ENCODE measurements around the gene NUP210L. TPM values are rescaled to one million over a fixed set of nuclear protein-coding genes. Genes with fewer than 3 reads are reported as not detected.
"Not testable (repeated sequence)": the region's sequence is repeated elsewhere in the genome, so short reads cannot be mapped to it uniquely, and the experiment has no call there.

The NUP210L gene
- total RNA-seq, 4 donors from 2014 or later = 0.23 TPM; not detected in 3

DNA sequence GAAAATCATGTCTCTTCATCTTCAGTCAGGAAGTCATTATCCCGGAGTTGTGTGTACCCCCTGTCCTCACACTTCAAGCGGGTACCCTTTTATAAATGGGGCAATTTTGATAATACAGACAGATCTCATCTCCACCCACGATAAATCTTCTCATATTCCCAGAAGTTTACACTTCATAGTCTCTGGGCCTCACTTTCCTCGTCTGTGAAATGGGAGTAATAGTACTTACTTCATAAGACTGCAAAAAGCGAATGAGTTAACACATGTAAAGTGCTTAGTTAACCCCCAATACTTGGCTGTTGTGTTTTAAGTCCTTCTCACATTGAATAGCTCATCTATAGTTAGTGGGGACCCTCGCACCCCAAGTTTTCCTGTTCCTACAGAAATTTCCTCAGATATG lies 820 bp downstream of the NUP210L start:
- TF ChIP-seq POLR2A (IDR thresholded peaks at IDR 0.05) = no peak
- TF ChIP-seq, protein P1, sequence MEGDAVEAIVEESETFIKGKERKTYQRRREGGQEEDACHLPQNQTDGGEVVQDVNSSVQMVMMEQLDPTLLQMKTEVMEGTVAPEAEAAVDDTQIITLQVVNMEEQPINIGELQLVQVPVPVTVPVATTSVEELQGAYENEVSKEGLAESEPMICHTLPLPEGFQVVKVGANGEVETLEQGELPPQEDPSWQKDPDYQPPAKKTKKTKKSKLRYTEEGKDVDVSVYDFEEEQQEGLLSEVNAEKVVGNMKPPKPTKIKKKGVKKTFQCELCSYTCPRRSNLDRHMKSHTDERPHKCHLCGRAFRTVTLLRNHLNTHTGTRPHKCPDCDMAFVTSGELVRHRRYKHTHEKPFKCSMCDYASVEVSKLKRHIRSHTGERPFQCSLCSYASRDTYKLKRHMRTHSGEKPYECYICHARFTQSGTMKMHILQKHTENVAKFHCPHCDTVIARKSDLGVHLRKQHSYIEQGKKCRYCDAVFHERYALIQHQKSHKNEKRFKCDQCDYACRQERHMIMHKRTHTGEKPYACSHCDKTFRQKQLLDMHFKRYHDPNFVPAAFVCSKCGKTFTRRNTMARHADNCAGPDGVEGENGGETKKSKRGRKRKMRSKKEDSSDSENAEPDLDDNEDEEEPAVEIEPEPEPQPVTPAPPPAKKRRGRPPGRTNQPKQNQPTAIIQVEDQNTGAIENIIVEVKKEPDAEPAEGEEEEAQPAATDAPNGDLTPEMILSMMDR (IDR thresholded peaks at IDR 0.05) = no peak
- DNase-seq (ENCODE audit: low spot score in 2 of 2) = no peak
- intact Hi-C loops (cut with DNase I; ENCODE audit: low total_unique reads) = no loop called here
- no peak overlapping the region for H3K4me3 ChIP-seq (ENCODE audit: low read depth, poor library complexity, severe bottlenecking)
- 93 to 95% methylated on average over 6 of the region's 6 CpGs for WGBS, 2 donors

DNA sequence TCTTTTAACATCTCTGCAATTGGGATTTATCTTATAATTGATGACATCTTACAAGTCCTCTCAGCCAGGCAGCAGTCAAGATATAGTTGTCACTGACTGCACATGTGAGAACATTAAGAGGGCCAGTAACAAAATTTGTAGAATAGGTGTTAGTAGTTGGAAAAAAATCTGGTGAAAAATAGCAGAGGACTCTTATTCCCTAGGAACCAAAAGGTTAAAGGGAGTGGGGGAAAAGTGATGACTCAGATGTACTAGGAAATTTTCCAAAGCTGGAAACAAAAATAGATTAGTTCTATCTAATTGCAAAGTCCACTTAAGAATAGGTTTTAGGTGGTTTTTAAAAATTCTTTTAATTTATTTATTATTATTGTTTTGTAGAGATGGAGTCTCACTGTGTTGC lies 3.6 kb downstream of the NUP210L start:
- H3K4me3 ChIP-seq (ENCODE audit: low read depth, poor library complexity, severe bottlenecking) = no peak overlapping the region
- TF ChIP-seq, protein P1 (IDR thresholded peaks at IDR 0.05) = no peak
- no peak for TF ChIP-seq POLR2A (IDR thresholded peaks at IDR 0.05)
- DNase-seq (ENCODE audit: low spot score in 2 of 2) = no peak
- intact Hi-C loops (cut with DNase I; ENCODE audit: low total_unique reads) = no loop called here

DNA sequence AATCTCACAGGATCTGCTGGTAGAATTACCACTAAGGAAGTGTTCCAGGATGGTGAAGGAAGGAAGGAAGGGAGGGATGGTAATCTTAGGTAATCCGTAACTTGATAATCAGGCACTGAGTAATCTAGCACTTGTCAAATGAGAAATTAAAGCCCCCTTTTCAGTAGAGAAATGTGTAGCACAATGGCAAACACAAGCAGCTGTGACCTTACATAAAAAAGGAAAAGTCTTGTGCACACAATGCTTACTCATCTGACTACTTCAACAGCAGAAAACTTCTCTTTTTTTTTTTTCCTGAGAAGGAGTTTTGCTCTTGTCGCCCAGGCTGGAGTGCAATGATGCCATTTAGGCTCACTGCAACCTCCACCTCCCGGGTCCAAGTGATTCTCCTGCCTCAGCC lies 6.1 kb downstream of the NUP210L start:
- no peak for DNase-seq (ENCODE audit: low spot score in 2 of 2)
- H3K4me3 ChIP-seq (ENCODE audit: low read depth, poor library complexity, severe bottlenecking) = no peak overlapping the region
- 71 to 77% methylated on average over 3 of the region's 3 CpGs for WGBS, 2 donors
- TF ChIP-seq, protein P1 (IDR thresholded peaks at IDR 0.05) = no peak
- TF ChIP-seq POLR2A (IDR thresholded peaks at IDR 0.05) = no peak
- intact Hi-C loops (cut with DNase I; ENCODE audit: low total_unique reads) = no loop called here

GRCh38 chr1:154147505-154147904 lies 7.4 kb downstream of the NUP210L start:
- H3K4me3 ChIP-seq (ENCODE audit: low read depth, poor library complexity, severe bottlenecking); intact Hi-C loops (cut with DNase I; ENCODE audit: low total_unique reads); DNase-seq (ENCODE audit: low spot score in 2 of 2): not testable (repeated sequence)
- WGBS, 2 donors = 86 to 91% methylated on average over 5 of the region's 5 CpGs

GRCh38 chr1:154145986-154146385 lies 8.9 kb downstream of the NUP210L start:
- H3K4me3 ChIP-seq (ENCODE audit: low read depth, poor library complexity, severe bottlenecking) = no peak overlapping the region
- DNase-seq (ENCODE audit: low spot score in 2 of 2) = no peak
- no peak for TF ChIP-seq POLR2A (IDR thresholded peaks at IDR 0.05)
- TF ChIP-seq, protein P1 (IDR thresholded peaks at IDR 0.05) = no peak
- WGBS, 2 donors = 48 to 96% methylated on average over 2 of the region's 2 CpGs
- intact Hi-C loops (cut with DNase I; ENCODE audit: low total_unique reads) = no loop called here

DNA sequence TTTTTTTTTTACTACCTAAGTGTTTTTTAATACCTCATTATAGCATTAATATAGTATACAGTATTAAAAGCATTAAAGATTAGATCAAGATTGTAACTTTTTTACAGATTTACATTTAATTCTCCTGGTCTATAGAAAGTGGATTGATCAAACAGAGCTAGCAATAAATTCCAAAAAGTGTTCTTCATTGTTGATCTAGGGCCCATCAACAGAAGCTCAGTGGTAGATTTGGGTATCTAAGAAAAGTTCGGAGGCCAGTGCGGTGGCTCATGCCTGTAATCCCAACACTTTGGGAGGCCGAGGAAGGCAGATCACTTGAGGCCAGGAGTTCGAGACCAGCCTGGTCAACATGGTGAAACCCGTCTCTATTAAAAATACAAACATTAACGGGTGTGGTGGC lies 12.5 kb downstream of the NUP210L start:
- intact Hi-C loops (cut with DNase I; ENCODE audit: low total_unique reads) = no loop called here
- DNase-seq (ENCODE audit: low spot score in 2 of 2) = no peak

More for the DNA sequence above, 12.5 kb downstream of the NUP210L start:
- TF ChIP-seq POLR2A (IDR thresholded peaks at IDR 0.05) = no peak
- TF ChIP-seq, protein P1 (IDR thresholded peaks at IDR 0.05) = no peak
- no peak overlapping the region for H3K4me3 ChIP-seq (ENCODE audit: low read depth, poor library complexity, severe bottlenecking)
- WGBS, 2 donors = 94 to 95% methylated on average over 6 of the region's 6 CpGs

All from lower leg skin (tissue), 4 donors.